Measurements from ENCODE around the gene RIN3.

The RIN3 gene

DNA sequence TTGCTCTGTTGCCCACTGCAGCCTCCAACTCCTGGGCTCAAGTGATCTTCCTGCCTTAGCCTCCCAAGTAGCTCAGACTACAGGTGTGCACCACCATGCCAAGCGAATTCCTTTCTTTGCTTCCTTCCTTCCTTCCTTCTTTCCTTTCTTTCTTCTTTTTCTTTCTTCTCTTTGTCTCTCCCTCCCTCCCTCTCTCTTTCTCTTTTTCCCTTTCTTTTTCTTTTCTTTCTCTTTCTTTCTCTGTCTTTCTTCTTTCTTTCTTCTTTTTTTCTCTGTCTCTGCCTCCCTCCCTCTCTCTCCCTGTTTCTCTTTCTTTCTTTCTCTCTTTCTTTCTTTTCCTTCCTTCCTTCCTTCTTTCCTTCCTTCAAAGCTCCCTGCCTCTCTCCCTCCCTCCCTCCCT is 182.0 kb downstream of the RIN3 start:
- no peak for DNase-seq

DNA sequence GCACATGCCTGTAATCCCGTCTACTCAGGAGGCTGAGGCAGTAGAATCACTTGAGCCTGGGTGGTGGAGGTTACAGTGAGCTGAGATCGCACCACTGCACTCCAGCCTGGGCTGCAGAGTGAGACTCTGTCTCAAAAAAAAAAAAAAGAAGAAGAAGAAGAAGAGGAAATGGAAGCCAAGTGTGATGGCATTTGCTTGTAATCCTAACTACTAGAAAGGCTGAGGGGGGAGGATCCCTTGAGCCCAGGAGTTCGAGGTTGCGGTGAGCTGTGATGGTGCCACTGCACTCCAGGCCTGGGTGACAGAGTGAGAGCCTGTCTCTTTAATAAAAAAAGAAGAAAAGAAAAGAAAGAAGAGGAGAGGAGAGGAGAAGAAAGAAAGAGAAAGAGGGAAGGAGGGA is 182.8 kb downstream of the RIN3 start:
- DNase-seq = no peak

DNA sequence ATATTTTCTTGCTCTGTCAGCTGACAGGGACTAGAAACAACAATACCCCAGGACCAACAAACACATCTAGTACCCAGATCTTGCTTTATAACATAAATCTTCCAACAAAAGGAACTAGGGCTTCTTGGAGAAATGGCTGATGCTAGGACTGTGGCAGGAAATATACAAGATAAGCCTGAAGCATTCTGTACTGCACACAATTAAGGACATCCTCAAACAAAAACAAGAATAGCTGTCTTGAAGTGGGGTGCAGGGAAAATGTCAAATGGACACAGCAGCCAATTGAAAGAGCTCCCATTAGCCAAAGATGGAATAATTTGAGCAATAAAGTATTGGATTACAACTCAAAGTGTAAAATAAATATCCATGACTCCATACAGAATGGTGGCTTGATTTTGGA is 184.8 kb downstream of the RIN3 start:
- no peak for DNase-seq

DNA sequence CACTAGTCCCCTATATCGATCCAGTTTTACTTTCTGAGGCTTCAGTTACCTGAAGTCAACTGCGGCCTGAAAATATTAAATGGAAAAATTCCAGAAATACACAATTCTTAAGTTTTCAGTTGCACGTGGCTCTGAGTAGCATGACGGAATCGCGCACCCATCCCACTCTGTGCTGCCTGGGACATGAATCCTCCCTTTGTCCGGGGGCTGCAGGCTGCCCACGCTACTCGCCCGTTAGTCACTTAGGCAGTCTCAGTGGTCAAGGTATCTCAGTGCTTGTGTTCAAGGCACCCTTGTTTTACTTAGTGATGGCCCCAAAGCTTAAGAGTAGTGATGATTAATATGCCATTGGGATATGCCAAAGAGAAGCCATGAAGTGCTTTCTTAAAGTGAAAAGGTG is 188.2 kb downstream of the RIN3 start:
- DNase-seq = no peak

DNA sequence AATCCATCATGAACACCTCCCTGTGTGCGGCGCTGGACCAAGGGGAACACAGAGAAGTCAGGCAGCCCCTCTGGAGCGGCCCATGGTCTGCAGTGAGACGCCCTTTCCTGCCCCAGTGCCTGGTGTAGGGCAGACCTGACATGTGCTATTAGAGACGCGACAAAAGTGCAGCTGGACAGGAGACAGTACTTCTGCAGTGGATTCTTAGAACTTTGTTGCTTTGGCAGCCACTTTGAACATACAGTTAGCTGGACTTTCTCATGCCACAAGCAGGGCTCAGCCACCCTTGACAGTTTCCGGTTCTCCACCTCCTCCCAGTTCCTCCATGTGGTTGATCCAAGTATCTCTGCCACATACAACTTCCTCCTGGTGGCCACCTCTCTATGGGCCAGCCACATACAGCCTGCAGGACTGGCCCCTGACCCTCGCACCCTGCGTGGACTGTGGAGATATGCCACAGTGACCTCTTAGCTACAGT is 188.9 kb downstream of the RIN3 start:
- no peak for DNase-seq

DNA sequence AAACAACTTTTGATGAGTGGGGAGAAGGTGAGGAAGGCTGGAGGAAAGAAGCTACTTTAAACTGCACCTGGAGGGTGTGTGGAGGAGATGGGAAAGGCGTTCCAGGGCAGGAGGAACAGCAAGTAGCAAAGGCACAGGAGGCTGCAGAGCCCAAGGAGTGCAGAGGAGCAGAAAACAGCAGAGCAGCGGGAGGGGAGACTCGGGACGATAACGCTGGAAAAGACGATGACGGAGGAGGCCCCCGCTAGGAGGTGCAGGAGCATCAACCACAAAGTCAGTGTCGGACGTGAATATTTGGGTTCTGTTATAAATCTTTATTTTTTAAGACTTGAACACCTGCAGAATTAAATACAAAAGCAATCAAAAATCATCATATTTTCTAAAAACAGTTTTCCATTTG is 189.9 kb downstream of the RIN3 start:
- no peak for DNase-seq

DNA sequence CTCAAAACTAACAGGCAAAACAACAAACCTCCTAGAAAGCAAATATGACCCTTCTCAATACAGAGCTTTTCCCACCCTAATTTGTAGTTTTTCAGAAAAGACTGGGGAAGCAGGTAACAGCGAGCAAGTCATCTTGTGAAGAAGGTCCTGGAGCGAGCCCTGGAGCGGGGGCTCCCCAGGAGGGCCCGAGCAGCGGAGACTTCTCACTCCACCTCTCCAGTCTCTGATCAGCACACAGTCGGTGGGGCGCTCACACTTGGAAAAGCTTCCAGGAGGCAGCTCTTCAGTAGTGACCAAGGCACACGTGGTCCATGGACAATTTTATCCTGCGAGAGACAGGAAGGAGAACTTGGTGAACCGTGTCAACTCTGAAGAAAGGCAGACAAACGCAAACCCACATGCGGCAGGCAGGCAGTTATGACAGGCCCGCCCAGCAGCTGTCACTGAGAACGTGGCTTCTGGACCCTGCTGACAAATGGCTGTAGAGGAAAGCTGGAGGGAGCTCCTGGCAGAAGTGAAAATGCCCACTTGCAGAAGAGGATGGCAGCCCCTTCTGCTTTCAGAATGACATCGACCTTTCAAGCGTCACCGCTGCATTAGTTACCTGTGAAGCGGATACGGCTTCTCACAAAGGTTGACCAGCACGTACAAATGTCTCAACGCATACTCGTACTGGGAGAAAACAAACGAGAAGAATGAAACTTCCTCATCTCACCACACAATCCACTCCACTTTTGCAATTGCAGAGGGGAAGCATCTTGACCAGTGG is 190.6 kb downstream of the RIN3 start:
- no peak for DNase-seq

DNA sequence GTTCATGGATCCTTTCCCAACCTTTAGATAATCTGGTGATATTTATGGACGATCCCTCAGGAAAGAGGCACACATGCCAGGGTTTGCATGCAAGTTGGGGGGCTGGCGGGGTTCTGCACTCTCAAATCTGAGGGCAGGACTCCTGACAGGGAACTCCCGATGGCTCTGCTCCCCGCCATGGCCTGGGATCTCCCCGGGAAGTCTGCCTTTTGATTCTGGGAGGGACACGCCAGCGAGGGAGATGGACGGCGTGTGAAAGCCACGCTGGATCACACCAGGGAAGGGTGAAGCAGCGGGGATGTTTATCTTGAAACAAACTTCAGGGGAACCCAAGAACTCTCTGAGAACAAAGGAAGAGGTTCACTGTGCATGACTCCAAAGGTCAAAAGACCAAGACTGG is 191.2 kb downstream of the RIN3 start:
- DNase-seq = no peak

DNA sequence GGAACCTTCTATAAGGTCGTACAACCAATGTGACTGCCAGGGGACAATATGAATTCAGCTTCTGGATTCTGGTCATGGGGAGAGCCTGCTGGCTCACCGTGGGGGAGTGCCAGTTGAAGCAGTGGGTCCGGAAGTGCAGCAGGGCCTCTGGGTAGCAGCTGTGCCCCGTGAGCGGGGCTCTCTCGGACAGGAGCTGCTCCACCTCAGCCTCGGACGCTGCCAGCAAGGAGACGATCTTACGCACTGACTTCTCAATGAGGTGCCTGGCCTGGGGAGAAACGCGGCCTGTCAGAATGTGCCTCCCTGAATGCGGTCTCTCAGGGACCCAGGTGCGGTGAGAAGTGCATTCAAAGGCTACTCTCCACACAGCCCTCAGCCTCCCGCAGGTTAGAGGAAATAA is 192.8 kb downstream of the RIN3 start:
- DNase-seq = no peak

DNA sequence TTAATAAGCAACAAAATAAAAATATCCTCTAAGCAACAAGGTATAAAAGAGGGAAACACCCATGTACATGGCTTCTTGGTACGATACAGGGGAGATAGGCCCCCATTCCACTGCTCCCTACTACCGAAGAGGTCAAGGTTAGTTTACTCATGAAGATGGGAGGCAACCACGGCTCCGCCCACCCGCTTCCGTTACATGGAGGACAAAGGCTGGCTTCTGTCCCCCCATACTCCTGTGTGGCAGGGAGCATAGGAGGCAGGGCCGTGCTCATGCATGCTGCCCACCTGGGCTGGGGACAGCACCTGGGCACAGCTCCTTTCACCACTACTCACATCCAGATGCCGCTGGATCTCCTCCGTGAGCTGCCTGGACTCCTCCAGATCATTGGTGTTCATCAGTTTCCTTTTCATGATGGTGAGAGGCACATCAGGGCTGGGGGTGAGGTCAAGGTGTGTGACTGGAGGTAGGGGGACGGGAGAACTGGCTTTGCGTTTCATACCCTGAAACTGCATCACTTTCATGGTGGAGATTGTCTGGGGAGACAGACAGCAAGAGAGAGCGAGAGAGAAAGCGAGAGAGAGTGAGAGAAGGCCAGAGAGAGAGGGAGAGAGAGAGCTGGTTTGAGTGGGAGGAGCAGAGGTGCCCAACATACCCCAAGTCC is 195.9 kb downstream of the RIN3 start:
- no peak for DNase-seq

DNA sequence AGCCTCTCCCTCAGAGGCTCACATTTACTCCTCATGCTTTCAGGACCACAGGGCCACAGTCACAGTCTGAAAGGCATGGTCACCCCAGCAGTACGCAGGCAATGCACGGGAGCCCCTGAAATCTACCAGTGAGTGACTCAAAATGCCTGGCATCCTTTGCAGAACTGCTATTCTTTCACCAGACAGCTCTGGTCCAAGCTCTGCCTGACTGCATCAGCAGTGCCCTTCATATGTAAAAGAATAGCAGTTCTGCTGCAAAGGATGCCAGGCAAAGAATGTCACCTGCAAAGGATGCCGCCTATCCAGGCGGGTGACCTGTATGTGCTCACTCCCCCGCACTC is 196.4 kb downstream of the RIN3 start:
- no peak for DNase-seq

DNA sequence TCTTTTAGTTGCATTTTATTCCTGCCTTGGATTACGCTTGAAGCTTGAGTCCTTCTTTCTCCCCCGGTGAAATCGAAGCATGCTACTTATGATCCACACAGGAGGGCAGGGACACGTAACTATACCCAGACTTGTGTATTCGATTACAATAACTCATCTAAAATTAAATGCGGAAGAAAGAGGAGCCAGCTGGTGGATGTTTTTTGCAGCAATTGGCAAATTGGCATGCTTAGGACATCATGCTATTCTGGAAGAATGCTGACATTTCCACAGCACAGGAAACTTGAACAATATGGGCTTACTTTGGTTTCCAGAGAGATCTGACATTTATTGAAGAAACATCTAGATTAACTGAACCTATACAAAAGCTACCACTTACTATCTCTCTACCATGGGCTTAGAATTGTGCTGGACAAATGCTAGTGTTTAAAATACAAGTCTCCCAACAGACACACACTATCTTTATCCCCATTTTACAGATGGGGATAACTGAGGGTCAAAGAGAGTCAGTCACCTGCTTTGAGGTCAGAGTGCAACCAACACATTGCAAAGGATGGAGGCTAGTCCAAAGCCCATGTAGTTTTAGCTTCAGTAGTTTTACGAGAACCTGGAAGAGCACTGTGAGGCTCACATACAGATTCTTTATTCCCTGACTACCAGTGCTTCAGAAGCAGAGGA is 198.5 kb downstream of the RIN3 start:
- no peak for DNase-seq

DNA sequence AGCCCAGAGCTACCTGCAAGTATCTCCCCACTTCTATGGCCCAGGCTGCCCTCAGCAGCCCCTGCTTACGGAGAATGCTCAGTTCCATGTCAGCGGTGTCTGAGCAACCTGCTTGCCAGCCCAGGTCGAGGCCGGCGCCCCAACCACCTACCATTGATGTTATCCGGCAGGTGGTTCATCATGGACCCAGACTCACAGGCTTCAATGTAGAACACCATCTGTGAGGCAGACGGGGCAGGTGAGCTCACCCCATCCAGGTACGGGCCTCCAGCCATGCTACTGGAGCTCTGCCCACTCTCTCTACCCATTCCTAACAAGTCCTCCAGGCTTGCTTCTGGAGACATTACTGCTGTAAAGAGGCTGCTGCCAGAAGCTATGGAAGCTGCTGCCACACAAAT is 199.1 kb downstream of the RIN3 start:
- DNase-seq = no peak

DNA sequence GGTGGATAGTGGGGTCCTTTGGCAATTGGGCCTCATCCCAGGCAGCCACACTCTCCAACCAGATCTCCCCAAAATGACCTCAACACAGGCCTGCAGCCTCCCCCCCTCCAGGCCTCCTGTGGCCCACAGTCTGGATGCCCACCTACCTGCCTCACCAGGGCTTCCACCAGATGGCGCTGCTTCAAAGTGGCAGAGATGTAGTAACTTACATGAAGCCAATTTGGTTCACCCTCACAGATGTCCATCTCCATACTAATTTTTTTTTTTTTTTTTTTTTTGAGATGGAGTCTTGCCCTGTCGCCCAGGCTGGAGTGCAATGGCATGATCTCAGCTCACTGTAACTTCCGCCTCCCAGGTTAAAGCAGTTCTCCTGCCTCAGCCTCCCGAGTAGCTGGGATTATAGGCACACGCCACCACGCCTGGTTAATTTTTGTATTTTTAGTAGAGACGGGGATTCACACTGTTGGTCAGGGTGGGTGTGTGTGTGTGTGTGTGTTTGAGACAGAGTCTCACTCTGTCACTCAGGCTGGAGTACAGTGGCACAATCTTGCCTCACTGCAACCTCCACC is 201.2 kb downstream of the RIN3 start:
- DNase-seq = peak; percentile 11 to 28

DNA sequence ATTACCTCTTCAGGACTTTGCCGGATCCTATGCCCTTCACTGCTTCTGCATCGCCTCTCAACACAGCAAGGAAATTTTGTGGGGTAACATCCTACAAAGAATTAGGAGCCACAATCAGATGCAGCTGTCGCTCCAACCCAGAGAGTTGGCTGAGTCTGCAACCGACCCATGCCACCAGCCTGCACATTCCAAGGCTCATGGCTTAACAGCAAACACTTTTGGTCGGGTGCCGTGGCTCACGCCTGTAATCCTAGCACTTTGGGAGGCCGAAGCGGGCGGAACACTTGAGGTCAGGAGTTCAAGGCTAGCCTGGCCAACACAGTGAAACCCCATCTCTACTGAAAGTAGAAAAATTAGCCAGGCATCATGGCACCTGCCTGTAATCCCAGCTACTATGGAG is 202.6 kb downstream of the RIN3 start:
- DNase-seq = no peak

DNA sequence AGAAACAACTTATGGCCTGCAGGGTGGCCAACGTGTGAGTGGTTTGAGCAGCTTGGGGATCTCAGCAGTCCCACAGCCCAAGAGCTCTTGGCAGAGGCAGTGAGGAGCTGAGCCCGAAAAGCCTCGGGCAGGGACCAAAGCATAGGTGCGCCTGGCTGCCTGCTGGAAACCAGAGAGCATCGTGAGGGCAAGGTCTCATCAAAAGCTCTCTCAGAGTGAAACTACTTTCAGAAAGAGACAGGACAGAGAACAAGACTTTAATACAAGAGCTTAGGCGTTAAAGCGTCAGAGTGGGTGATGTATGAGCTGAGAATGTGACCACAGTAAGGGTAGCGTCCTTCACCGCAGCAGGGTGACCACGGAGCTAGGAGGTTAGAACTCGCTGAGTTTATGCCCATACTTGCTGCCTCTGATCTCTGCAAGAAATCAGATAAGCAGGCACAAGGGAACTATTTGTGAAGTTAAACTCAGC is 204.0 kb downstream of the RIN3 start:
- no peak for DNase-seq

DNA sequence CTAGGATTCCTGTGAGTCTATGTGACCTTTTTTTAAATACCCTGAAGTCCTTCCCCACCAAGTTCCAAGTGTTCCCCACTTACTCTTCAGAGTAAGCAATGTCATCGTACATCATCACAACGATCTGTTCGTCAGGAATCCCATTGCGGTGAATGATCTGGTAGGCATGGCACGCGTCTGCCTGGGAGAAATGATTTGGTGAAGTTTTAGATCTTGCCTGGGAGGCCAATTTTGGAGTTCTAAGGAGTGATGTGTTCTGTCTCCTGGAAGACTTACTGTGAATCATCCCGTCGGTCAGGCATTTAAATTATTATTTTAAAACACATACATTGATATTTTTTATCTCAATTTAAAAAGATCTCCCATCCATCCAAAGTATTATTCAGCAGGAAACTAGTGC is 205.1 kb downstream of the RIN3 start:
- DNase-seq = no peak

DNA sequence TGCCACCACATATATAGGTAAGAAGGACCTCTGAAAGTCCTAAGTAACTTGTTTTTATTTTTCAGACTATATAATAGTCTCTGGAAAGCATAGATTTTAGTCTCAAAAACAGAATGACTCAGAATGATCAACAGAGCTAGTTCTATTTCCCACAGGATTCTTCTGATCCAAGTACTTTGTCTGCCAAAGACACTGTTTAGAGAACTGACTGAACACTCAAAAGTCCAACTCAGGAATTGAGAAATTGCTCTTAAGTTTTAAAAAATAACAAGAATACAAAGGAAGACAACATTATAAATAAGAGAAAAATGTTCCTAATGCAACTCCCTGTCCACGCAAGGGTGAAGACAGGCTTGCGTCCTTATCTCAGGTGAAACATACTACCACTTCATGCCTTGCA is 205.8 kb downstream of the RIN3 start:
- no peak for DNase-seq

DNA sequence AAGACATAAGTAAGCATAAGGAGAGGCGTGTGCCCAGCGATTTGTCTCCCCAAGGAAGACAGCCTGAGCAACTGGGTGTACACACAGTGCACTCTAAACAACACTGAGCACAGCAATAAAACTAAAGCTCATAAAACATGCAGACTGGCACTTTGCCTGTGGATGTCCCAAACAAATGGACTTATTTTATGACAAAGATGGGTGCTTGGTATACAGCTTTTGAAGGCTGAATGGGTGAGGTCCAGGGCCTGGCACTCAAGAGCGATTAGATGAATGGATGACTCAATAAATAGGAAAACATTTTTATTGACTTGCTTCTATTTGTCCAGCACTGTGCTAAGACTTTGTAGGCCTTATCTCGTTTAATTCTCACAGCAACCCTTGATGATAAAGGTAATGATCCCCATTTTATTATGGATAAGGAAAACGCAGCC is 206.3 kb downstream of the RIN3 start:
- DNase-seq = no peak

DNA sequence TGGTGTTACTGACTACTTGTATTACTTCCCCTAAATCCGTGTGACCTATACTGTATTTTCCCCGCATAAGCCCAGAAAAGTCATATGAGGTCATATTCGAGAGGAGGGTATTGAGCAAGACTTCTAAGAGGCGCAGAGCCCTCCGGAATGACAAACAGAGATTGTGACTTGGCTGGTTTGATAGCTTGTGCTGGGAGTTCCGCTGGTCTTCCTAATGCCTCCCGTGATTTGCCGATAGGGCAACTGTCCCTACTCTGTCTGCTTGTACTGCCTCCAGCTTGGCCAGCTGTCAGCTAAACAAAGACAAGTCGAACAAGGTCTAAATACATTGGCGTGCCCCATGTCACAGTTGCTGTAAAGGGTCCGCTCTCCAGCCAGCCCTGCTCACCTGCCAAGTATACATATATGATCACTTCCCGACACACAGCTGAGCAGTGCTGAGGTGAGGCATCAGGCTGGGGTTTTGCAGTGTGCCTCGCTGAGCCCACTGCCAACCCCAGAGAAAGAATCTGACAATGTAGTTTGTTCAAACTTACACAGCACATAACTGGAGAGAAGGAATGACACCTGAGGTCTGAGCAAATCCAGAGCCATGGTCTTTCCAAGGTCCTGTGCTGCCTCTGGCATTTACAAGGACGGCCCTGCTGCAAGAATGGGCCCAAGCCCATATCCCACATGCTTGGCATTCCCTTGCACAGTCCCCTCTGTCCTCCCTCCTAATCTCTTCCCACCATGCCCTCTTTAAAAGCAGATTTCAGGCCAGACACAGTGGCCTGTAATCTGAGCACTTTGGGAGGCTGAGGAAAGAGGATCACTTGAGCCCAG is 211.1 kb downstream of the RIN3 start:
- no peak for DNase-seq

DNA sequence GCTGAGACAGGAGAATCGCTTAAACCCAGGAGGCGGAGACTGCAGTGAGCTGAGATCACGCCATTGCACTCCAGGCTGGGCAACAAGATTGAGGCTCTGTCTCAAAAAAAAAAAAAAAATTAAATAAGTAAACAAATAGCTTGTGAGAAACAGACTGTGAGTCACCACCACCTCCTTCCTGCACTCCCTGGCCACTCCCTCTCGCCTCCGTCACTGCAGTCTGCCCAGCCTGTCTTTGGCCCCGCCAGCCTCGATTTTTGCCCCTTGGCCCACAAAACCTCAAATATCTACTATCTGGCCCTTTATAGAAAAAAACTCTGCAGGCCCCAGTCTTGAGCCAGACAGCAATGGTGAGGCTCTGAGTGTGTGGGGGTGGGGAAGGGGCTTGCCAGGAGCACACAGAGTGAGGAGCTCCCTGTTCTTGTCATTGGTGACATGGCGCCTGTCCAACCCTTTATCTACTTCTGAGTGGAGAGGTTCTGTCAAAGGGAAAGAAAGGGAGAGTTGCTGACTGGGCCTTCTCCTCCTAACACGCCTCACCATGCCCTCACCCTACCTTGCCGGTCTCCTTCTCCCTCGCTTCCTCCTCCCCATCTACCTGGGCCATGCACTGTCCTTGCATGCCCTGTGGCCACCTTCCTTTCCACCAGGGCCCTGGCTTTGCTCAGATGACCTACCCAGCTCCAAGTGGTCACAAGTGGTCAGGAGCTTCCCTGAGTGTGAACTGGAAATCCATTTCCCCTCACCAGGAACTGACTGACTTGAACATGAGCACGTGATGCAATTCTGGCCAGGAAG is 212.8 kb downstream of the RIN3 start:
- no peak for DNase-seq

DNA sequence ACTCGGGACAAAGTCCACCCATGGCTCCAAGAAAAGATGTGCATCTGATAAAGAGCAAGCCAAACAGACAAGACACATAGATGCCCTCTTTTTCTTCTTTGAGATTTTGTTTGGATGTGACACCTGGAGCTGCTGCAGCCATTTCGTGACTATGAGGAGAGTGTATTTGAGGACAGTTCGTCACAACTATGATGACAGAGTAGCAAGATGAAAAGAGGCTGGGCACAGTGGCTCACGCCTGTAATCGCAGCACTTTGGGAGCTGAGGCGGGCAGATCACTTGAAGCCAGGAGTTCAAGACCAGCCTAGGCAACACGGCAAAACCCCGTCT is 213.3 kb downstream of the RIN3 start:
- DNase-seq = no peak

All from NCI-H1930 (cell line).